HL-60/S4 (cell line): Measurements from ENCODE around the gene RGS19.

ENCODE experiments used
- in situ Hi-C: fragments of 300-500 bp; cut with MboI; formaldehyde crosslinking; loops from 2 replicates; pipeline ENCODE4 v1.14.3; 2022; ENCODE audit warnings: low sequenced_read_pairs

The RGS19 gene

GRCh38 chr20:64050261-64051032 lies 28.9 kb downstream of the RGS19 start:
- in situ Hi-C loops, result no loop called here

GRCh38 chr20:64049878-64050260 lies 29.4 kb downstream of the RGS19 start:
- in situ Hi-C loops, result no loop called here

GRCh38 chr20:64049060-64049877 lies 30.0 kb downstream of the RGS19 start, which contains the start of gene SOX18:
SOX18 (minus strand) TSS chr20:64049639; CDS start chr20:64049516, 123 bp downstream.
- in situ Hi-C loops, result no loop called here

GRCh38 chr20:64048402-64049044 lies 30.8 kb downstream of the RGS19 start:
- in situ Hi-C loops, result no loop called here

GRCh38 chr20:64047968-64048401 lies 31.3 kb downstream of the RGS19 start:
- in situ Hi-C loops, result no loop called here

GRCh38 chr20:64047046-64047389 lies 32.3 kb downstream of the RGS19 start:
- in situ Hi-C loops, result no loop called here

GRCh38 chr20:64045346-64046011 lies 33.8 kb downstream of the RGS19 start:
- in situ Hi-C loops, result no loop called here

- in situ Hi-C loops, result no loop called here
These were observed 34.7 kb downstream of the RGS19 start for GRCh38 chr20:64044484-64045247.

- in situ Hi-C loops, result no loop called here
These were observed 35.5 kb downstream of the RGS19 start for GRCh38 chr20:64043768-64044167.

GRCh38 chr20:64042054-64042781 lies 37.1 kb downstream of the RGS19 start:
- in situ Hi-C loops, result no loop called here

GRCh38 chr20:64041781-64042053 lies 37.6 kb downstream of the RGS19 start:
- in situ Hi-C loops, result no loop called here

- in situ Hi-C loops, result no loop called here
These were observed 38.1 kb downstream of the RGS19 start for GRCh38 chr20:64041040-64041780.

- in situ Hi-C loops, result no loop called here
These were observed 38.9 kb downstream of the RGS19 start for GRCh38 chr20:64040231-64041039.

GRCh38 chr20:64039293-64040160 lies 39.8 kb downstream of the RGS19 start:
- in situ Hi-C loops, result no loop called here

GRCh38 chr20:64038565-64039292 lies 40.6 kb downstream of the RGS19 start:
- in situ Hi-C loops, result no loop called here

- in situ Hi-C loops, result no loop called here
These were observed 41.1 kb downstream of the RGS19 start for GRCh38 chr20:64038224-64038564.
